Activated T-cell treated with anti-CD3 and anti-CD28 coated beads for 24 hours (primary cell): ENCODE data around the gene PSPH.

Source experiments
- DNase-seq: peaks from one replicate; pipeline ENCODE4 v3.0.0-alpha.2; 2020; ENCODE audit warnings: low read depth

PSPH gene

DNA sequence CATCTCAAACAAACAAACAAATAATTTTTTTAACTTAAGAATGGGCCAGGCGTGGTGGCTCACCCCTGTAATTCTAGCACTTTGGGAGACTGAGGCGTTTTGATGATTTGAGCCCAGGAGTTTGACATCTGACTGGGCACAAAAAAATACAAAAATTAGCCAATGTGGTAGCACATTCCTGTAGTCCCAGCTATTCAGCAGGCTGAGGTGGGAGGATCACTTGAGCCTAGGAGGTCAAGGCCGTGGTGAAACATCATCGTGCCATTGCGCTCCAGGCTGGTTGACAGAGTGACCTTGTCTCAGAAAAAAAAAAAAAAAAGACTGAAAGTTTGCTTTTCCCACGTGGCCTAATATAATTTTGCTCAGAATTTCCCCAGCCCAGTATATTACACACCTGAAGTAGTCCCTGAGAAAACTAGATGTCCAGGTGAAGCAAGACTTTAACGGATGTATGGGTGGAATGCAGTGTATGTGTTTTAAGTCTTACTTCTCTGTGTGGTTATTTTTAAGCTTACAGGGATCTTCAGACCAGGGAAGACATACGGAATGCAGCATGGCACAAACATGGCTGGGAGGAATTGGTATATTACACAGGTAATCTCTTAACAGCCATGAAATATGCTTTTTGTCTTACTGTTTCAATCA, 54.3 kb downstream of the PSPH start:
- no peak for DNase-seq

DNA sequence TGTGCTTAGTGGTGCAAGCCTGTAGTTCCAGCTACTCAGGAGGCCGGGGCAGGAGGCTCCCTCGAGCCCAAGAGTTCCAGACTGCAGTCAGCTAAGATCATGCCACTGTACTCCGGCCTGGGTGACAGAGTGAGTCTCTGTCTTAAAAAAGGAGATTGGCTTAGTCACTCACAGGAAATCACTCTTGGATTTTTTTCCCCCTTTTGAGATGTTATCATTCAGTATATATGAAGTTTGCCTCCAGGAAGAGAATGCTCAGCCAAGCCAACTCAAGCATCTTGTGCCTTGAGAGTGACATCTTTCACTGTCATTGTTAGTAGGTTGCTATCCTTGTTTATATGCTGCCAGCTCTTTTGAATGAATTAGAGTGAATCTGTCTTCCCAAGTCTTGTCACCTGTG, 58.9 kb downstream of the PSPH start:
- DNase-seq = no peak

DNA sequence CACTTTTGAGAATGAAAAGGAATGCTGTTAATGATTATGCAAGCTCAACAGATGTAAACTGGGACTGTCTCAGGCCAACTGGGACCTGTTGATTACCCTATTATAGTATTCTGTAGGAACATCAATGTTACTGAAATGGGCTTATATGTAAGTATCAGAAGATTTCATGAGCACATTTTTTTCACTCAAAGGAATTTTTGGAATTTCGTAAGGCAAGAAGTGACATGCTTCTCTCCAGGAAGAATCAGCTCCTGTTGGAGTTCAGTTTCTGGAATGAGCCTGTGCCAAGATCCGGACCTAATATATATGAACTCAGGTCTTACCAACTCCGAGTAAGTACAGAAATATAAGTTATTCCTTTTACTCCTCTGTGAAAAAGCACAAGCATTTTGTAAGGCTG, 67.7 kb downstream of the PSPH start:
- DNase-seq = no peak

DNA sequence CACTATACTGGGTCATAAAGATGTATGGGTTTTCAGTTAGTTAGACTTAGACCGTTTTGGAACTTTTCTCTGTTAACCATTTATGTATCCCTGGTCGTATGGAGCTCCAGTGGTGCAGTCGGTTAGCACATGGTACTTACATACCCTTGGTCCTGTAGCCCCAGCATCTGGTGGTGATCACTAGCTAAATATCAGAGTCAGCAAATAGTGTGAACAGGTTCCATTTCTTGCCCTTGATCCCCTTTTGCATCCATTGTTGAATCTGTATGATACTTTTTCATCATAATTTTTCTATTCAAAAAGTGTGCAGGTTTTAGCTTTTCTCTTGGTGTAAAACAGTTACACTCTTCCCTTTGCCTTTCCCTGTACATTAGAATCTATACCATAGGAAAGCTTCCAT, 71.0 kb downstream of the PSPH start:
- no peak for DNase-seq

DNA sequence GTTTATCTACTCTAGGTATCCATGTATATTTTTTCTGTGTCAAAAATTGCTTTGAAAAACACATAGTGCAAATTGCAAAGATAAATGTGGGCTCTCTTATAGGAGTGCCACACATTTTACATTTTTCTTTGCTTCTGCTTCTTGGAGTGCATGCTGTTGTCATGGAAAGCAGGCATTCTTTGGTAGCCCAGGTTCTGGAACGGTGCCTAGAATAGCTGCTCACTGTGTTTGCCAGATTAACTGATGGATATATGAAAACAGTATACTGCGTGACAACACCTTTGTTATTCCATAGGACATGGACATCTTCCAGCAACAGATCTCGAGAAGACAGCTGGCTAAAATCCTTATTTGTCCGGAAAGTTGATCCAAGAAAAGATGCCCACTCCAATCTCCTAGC, 73.4 kb downstream of the PSPH start:
- no peak for DNase-seq

DNA sequence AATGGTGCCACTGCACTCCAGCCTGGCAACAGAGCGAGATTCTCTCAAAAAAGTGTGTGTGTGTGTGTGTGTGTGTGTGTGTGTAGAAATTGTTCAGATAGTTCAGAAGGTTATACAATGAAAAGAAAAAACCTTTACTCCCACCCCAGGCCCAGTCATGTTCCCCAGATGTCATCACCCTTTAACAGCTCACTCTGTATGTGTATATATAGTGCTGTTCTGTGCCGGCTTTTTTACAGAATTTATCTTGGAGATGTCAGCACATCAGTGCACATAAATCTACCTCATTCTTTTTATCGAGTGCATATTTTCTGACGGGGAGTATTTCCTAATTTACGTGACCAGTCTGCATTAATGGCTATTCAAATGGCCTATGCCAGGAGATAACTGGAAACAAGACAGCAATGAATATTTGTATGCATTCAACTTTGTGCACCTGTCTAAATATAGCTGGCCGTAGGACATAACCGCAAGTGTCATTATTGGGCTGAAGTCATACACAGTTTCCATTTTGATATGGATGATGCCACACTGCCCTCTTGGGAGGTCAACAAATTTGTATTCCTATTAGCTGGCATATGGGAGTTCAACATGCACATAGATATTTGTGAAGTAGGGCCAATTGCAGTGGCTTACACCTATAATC, 75.1 kb downstream of the PSPH start:
- DNase-seq = no peak

DNA sequence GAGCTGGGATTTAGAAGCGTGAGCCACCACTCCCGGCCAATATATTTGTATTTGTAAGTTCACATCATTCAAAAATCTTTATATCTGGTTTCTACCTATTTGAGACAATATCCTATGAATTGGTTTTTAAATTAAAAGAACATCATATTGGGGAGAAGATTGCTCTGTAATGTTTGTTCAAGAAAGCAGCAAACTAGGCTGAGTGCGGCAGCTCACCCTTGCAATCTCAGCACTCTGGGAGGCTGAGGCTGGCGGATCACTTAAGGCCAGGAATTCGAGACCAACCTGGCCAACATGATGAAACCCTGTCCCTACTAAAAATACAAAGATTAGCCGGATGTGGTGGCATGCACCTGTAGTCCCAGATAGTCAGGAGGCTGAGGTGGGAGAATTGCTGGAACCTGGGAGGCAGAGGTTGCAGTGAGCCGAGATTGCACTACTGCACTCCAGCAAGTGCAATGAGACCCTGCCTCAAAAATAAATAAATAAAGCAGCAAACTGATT, 77.4 kb downstream of the PSPH start:
- DNase-seq = no peak

DNA sequence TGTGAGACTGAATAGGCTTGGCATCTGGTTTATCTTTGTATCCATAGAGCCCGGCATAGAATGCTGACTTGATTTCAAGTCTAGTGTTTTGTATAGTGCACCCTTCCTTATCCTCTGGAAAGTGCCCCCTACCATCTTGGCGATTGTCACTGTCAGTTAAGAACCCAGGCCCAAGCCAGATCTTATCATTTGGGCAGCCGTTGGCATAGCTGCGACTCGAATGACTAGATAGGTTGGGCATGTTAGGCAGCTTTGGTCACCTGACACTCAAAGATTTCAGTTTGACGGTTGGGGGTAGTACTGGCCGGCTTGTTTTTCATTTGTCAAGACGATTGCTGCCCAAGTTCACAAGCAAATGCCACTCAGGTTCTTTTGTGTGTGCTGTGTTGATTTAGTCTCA, 80.3 kb downstream of the PSPH start:
- DNase-seq = no peak

DNA sequence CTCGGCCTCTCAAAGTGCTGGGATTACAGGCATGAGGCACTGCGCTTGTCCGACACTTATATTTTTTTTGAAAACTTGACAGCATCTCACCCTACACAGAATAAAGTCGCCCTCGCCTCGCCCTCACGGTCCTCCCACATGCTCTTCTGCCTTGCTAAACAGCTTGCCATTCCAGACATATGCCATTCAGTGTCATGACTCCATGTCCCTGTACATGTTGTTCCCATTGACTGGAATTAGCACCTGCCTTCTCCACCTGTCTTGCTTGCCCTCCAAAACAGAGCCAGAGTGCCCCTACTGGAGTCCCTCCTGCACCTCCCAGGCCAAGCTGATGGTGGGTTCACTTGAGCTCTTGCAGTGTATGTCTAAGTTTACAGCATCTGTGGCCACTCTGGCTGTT, 80.7 kb downstream of the PSPH start:
- no peak for DNase-seq

DNA sequence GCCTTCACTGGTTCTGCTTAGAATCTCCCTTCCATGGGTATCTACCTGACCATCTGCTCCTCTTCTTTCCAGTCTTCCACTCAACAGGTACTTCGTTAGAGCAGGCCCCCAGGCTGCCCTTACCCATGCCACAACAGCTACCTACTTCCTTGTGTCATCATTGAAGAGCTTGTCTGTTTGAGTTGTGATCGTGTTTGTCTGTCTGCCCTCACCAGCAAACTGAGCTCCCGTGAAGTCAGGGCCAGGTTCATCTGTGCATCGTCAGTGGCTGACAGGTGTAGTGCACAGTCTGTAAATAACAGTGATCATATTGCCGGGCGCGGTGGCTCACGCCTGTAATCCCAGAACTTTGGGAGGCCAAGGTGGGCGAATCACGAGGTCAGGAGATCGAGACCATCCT, 81.9 kb downstream of the PSPH start:
- no peak for DNase-seq

DNA sequence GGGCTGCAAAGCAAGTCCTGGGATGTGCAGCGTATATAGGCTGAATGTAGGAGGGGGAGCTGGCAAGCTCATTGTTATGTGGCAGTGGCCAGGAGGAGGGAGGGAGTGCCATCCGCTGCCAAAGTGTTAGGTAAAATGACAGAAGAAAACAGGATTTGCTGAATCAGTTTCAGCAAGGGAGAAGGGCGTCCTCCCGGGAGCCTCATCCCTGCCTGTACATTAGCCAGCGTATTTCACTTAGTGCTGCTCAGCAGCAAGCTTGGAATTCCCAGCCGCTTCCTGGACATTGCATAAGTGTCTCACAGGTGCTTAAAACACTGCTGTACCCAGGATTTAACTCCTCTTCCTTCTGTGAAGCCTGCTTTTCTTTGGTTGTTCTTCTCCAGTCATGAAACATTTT, 84.4 kb downstream of the PSPH start:
- no peak for DNase-seq

DNA sequence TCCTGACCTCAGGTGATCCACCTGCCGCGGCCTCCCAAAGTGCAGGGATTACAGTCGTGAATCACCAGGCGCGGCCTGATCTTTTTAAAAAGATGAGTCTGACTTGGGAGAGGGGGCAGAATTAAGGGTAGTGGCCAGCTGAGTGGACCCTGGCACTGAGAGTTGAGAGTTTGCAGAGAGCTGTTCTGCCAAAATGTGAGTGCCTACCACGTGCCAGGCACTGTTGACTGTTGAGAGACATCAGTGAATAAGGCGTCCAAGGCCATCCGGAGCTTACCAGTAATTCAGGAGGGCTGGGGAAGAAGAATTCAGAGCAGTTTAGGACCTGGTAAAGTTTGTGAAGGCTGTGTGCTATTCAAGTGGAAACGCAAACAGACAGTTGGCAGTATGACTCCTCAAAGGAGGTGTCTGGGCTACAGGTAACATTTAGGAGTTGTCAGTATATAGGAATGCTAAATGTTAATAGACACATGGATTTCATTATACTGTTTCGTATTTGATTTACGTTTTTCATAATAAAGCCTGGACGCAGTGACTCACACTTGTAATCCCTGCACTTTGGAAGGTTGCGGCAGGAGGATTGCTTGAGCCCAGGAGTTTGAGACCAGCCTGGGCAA, 85.3 kb downstream of the PSPH start:
- DNase-seq = no peak

DNA sequence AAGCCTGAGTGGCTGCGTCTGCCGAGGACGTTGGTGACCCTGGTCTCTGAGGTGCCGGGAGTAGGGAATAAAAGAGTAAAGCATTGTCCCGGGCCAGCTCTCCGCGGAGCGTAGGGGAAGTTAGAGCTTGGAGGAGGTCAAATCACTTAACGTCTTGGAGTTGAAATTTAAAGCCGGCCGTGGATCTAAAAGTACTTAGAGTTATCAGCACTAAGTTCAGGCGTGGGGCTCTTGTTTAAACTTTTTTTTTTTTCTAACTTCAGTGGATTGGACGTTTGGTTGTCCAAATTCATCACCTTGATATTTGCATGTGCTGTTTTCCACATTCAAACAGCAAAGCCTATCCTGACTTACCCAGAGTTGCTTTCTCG, 86.2 kb downstream of the PSPH start:
- no peak for DNase-seq

DNA sequence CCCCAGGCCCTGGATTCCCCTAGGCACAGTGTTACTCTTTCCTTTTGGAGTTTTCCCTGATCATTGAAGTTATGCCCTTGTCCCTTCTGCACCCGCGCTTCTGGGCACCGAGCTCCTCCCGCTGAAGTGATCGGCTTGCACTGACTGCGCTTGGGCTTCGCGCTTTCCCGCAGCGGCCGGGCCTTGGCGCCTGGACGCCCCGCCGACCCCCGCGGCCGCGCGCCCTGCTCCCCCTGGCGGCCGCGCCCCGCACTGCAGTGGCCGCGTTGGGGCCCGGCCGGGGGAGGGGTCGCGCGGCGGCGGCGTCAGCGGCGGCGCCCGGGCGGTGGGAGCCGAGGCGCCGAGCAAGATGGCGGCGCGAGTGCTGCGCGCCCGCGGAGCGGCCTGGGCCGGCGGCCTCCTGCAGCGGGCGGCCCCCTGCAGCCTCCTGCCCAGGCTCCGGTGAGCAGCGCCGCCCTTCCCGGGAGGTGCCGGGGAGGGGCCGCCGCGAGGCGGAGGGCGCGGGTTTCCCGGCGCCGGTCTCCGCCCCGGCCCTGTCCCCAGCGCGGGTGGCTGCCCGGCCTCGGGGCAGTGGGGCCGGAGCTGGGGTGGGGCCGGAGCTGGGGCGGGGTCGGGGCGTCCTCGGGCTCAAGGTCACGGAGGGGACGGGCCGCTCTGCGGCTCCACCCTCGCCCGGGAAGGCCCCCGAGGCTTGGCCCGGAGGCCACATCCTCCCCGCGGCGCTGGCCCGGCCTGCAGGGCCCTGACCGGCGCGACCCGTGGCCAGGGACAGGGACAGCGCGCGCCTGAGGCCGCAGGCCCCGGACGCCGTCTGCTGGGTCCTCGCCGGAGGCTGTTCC, 86.8 kb downstream of the PSPH start, which contains the start of gene NIPSNAP2:
Gene NIPSNAP2 (plus strand): TSS at position 325 of the 839 bp plus-strand sequence. CDS start 25 bp downstream, at position 350.
- peak; percentile 41 for DNase-seq

DNA sequence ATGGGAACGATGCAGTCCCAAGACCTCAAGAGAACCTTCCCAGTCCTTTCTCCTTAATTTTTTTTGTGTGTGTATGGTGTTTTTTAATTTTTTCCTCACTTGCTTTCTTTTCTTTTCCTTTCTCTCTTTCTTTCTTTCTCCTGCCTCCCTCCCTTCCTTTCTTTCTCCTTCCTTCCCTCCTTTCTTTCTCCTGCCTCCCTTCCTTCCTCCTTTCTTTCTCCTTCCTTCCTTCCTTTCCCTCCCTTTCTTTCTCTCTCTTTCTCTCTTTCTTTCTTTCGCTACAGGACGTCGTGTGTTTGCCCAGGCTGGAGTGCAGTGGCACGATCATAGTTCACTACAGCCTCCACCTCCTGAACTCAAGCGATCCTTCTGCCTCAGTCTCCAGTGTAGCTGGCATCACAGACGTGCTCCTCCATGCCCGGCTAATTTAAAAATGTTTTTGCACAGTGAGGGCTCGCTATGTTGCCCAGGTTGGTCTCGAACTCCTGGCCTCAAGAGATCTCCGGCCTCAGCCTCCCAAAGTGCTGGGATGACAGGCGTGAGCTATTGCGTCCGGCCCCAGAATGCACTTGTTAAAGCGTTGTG, 87.6 kb downstream of the PSPH start:
- no peak for DNase-seq

DNA sequence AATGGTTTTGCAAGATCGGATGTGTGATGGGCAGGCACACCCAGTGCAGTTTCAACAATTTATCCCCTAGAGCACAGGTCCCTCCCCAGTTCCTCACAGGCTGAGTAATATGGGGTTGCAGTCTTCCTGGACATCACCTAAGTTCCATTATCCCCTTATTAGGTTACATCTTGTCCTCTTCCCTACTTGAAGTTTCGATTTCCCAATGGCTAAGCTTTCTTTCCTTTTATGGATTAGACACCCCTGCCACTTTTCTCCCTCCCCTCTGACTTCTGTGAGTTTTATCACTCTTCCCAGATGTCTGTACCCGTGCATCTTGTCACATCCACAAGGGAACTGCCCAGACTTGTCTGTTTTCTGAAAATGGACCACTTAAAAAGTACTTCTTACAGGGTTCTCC, 89.2 kb downstream of the PSPH start:
- DNase-seq = no peak
